Measurements from ENCODE around the gene SETD1A. TPM values are rescaled to one million over a fixed set of nuclear protein-coding genes. Genes with fewer than 3 reads are reported as not detected.

Gene SETD1A
- total RNA-seq, 1 donor from 2014 or later: 24.3 TPM

DNA sequence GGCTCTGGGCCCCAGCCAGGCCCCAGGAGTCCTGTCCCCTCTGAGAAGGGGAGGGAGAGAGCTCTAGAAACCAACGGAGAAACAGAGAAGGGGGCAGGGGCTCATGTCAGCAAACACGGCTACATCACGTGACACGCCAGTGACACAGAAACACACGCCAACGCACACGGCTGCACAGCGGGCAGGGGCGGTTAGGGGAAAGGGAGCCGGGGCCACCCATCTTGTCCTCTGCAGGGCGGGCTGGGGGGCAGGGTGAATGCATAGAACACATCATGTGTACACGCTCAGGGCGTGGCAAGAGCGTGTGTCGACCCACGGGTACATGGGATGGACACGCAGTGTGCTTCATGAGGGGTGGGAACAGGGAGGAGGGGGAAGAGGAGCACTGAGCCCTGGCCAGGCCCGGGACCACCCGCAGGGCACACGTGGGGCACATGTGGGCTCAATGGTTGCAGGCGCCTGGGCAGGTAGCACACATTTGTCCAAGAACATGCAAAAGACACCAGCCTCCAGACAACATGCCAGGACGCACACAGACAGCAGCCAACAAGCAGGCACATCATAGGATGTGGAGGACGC lies 32.0 kb downstream of the SETD1A start:
- Mint-ChIP-seq H3K4me1 (ENCODE audit: low read depth, unreplicated experiment) (no peaks in the 10 kb centered on the region), H3K27ac (ENCODE audit: unreplicated experiment) (no peak overlapping the region), H3K27me3 (ENCODE audit: unreplicated experiment) (peaks cover 7% of the 10 kb centered on the region), H3K9me3 (ENCODE audit: unreplicated experiment) (peaks cover 8% of the 10 kb centered on the region), H3K36me3 (ENCODE audit: unreplicated experiment) (no peaks in the 10 kb centered on the region), H3K4me3 (ENCODE audit: unreplicated experiment) (no peak overlapping the region)
- TF ChIP-seq, protein P1, sequence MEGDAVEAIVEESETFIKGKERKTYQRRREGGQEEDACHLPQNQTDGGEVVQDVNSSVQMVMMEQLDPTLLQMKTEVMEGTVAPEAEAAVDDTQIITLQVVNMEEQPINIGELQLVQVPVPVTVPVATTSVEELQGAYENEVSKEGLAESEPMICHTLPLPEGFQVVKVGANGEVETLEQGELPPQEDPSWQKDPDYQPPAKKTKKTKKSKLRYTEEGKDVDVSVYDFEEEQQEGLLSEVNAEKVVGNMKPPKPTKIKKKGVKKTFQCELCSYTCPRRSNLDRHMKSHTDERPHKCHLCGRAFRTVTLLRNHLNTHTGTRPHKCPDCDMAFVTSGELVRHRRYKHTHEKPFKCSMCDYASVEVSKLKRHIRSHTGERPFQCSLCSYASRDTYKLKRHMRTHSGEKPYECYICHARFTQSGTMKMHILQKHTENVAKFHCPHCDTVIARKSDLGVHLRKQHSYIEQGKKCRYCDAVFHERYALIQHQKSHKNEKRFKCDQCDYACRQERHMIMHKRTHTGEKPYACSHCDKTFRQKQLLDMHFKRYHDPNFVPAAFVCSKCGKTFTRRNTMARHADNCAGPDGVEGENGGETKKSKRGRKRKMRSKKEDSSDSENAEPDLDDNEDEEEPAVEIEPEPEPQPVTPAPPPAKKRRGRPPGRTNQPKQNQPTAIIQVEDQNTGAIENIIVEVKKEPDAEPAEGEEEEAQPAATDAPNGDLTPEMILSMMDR (IDR thresholded peaks at IDR 0.05; ENCODE audit: partially characterized antibody, unreplicated experiment): no peak
- no peak for DNase-seq

GRCh38 chr16:30990105-30990504 lies 32.6 kb downstream of the SETD1A start:
- Mint-ChIP-seq H3K4me3 (ENCODE audit: unreplicated experiment) (no peak overlapping the region), H3K27ac (ENCODE audit: unreplicated experiment) (no peak overlapping the region), H3K27me3 (ENCODE audit: unreplicated experiment) (peaks cover 7% of the 10 kb centered on the region), H3K9me3 (ENCODE audit: unreplicated experiment) (peaks cover 8% of the 10 kb centered on the region), H3K36me3 (ENCODE audit: unreplicated experiment) (no peaks in the 10 kb centered on the region), H3K4me1 (ENCODE audit: low read depth, unreplicated experiment) (no peaks in the 10 kb centered on the region)
- TF ChIP-seq, protein P1 (IDR thresholded peaks at IDR 0.05; ENCODE audit: partially characterized antibody, unreplicated experiment): no peak
- no peak for DNase-seq

DNA sequence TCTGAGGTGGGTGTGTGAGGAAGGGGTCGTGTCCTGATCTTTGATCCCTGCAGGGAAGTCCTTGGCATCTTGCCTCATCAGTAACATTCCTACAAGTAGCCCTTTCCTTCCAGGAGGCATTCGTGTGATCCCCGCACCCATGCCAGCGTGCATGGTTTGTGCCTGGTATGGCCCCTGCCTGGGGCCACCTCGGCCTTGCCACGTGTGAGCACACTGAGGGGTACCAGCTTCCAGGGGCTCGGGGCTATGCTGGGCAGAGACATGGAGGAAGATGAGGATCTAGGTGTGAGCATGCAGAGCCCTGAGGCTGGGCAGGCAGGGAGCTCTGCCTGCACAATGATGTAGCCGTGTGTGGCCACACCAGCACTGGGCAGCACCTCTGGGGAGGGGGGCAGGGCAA lies 33.5 kb downstream of the SETD1A start:
- Mint-ChIP-seq H3K27ac (ENCODE audit: unreplicated experiment) (peak overlapping the region; percentile 25), H3K27me3 (ENCODE audit: unreplicated experiment) (peaks cover 6% of the 10 kb centered on the region)

GRCh38 chr16:30992276-30992780 lies 34.8 kb downstream of the SETD1A start:
- Mint-ChIP-seq H3K4me3 (ENCODE audit: unreplicated experiment) (no peak overlapping the region), H3K4me1 (ENCODE audit: low read depth, unreplicated experiment) (no peaks in the 10 kb centered on the region), H3K36me3 (ENCODE audit: unreplicated experiment) (no peaks in the 10 kb centered on the region), H3K27me3 (ENCODE audit: unreplicated experiment) (peaks cover 12% of the 10 kb centered on the region), H3K27ac (ENCODE audit: unreplicated experiment) (no peak overlapping the region), H3K9me3 (ENCODE audit: unreplicated experiment) (peaks cover 4% of the 10 kb centered on the region)
- TF ChIP-seq, protein P1 (IDR thresholded peaks at IDR 0.05; ENCODE audit: partially characterized antibody, unreplicated experiment): no peak
- no peak for DNase-seq

More for the DNA sequence above, 33.5 kb downstream of the SETD1A start:
- TF ChIP-seq, protein P1 (IDR thresholded peaks at IDR 0.05; ENCODE audit: partially characterized antibody, unreplicated experiment): no peak
- DNase-seq: no peak
- no peaks in the 10 kb centered on the region for H3K36me3 Mint-ChIP-seq (ENCODE audit: unreplicated experiment)
- H3K4me3 Mint-ChIP-seq (ENCODE audit: unreplicated experiment): no peak overlapping the region
- H3K4me1 Mint-ChIP-seq (ENCODE audit: low read depth, unreplicated experiment): no peaks in the 10 kb centered on the region
- peaks cover 8% of the 10 kb centered on the region for H3K9me3 Mint-ChIP-seq (ENCODE audit: unreplicated experiment)

All from glutamatergic neuron (in vitro differentiated cells).